ENCODE data around the gene COPS3. TPM values are rescaled to one million over a fixed set of nuclear protein-coding genes. Genes with fewer than 3 reads are reported as not detected.

The COPS3 gene
- 10 to 100 TPM; 49.2 to 60.0 (median 57.9) TPM for total RNA-seq

DNA sequence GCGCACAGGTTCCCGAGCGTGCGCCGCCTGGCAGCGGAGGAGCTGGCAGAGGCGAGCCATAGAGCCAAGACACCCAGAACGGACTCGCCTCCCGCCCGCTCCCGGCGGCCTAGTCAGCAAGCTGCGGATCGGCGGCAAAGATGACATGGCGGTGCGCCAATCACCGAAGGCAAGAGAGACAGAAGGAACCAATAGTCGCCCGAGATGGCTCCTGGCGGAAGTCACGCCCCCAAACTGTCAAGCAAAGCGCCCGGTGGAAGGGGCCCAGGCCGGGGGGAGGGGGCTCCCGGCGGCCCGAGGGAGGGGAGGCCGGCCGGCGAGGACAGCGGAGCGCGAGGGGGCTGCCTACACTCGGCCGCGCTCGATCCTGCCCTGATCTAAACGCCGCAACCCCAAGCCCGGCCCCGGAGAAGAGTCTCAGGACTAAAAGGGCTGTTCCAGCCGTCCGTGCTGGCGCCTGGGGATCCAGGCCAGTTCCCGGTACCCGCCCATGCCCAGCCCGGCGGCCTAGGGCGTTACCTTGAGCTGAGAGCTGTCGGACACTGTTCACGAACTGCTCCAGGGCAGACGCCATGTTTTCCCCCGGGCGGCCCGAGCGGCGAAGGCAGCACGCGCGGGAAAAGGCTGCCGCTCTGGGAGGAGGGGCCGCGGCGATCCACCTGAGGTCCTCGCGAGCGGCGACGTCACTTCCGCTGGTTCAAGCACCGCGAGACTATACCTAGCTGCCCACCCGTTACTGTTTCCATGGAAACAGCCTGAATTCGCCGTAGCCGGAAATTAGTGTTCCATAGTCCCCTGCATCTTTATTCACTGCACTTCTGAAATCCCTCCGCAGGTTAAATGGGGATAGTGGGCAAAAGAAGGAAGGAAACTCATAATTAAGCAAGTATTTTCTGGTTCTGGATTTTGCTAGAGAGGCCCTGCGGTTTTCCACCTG is at the start of gene COPS3:
COPS3 (minus strand) TSS at position 634 of the 937 bp plus-strand sequence; CDS start at position 574, 60 bp downstream.
- TF ChIP-seq POLR2A (IDR thresholded peaks at IDR 0.05): peak in 1 of 2 donors; percentile 72
- TF ChIP-seq, protein P1, sequence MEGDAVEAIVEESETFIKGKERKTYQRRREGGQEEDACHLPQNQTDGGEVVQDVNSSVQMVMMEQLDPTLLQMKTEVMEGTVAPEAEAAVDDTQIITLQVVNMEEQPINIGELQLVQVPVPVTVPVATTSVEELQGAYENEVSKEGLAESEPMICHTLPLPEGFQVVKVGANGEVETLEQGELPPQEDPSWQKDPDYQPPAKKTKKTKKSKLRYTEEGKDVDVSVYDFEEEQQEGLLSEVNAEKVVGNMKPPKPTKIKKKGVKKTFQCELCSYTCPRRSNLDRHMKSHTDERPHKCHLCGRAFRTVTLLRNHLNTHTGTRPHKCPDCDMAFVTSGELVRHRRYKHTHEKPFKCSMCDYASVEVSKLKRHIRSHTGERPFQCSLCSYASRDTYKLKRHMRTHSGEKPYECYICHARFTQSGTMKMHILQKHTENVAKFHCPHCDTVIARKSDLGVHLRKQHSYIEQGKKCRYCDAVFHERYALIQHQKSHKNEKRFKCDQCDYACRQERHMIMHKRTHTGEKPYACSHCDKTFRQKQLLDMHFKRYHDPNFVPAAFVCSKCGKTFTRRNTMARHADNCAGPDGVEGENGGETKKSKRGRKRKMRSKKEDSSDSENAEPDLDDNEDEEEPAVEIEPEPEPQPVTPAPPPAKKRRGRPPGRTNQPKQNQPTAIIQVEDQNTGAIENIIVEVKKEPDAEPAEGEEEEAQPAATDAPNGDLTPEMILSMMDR (IDR thresholded peaks at IDR 0.05): no peak
- Histone ChIP-seq H3K4me3 (replicated peaks in 1 of 3) (peak within 1 kb of the TSS; percentile 34 to 91 (median 79)), H3K9me3 (no peaks in the 10 kb centered on the region), H3K27ac (peak within 1 kb of the TSS; percentile 80 to 97 (median 89)), H3K36me3 (no peaks in the 10 kb centered on the region), H3K27me3 (no peaks in the 10 kb centered on the region), H3K4me1 (peaks cover 16% of the 10 kb centered on the region in 2 donors)
- WGBS, 2 donors: 0 to 3% methylated on average over 18 to 32 of the region's 80 CpGs
- intact Hi-C loops (cut with DNase I): no loop called here
- peak; percentile 99 for DNase-seq

DNA sequence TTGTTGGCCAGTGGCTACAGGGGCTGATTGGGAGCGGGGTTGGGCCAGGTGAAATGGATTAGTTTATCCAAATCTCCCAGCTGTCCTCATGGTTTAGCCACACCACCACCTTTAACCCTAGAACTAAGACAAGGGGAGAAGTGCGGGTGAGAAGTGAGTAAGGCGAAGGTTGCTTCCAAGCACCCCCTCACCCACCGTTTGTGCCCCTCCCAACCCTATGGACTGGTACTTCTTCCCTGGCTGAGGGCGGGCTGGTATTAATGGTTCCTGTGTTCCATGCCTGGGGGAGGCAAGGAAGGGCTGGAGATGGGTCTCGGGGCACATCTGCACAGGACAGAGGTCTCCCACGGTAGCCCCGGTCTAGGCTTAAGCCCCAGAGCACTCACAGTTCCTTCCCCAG is 47.2 kb upstream of the COPS3 start:
- Histone ChIP-seq H3K36me3 (no peaks in the 10 kb centered on the region), H3K9me3 (no peaks in the 10 kb centered on the region), H3K4me1 (no peaks in the 10 kb centered on the region), H3K27me3 (no peaks in the 10 kb centered on the region), H3K27ac (no peak overlapping the region), H3K4me3 (replicated peaks in 1 of 3) (no peak overlapping the region)
- intact Hi-C loops (cut with DNase I): no loop called here
- no peak for TF ChIP-seq POLR2A (IDR thresholded peaks at IDR 0.05)
- TF ChIP-seq, protein P1 (IDR thresholded peaks at IDR 0.05): no peak
- DNase-seq: no peak
- 84 to 86% methylated on average over 8 of the region's 8 CpGs for WGBS, 2 donors

DNA sequence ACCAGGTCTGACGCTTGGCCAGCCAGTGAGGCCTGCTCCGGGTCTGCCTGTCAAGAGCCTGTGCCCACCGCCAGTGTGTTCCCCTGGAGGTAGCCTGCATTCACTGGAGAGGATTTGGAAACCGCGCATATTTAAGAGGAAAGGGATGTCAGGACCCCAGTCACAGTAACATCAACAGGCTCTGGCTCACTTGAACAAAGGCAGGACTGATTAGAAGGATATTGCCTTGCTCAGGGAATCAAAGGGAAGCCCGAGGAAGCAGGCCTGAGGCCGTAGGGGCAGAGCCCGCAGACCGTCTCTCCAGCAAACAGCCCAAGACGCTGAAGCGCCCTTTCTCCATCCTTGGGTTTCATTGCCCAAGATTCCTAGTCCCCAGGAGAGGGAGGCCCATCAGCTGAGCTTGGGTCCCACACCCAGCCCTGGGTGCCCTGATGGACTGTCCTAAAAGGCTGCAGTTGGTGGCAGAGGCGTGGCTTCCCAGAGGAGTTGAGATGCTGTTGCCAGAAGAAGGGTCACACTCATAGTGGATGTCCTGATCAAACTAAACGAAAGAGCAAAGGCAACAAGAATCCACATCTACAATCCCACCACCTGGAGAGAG is 45.3 kb upstream of the COPS3 start:
- no peaks in the 10 kb centered on the region for H3K4me1 ChIP-seq
- DNase-seq: no peak
- H3K27ac ChIP-seq: no peak overlapping the region
- H3K4me3 ChIP-seq (replicated peaks in 1 of 3): no peak overlapping the region
- no peak for TF ChIP-seq POLR2A (IDR thresholded peaks at IDR 0.05)
- TF ChIP-seq, protein P1 (IDR thresholded peaks at IDR 0.05): no peak
- no peaks in the 10 kb centered on the region for H3K36me3 ChIP-seq
- no peaks in the 10 kb centered on the region for H3K27me3 ChIP-seq
- 87 to 94% methylated on average over 13 of the region's 13 CpGs for WGBS, 2 donors
- intact Hi-C loops (cut with DNase I): no loop called here
- no peaks in the 10 kb centered on the region for H3K9me3 ChIP-seq

DNA sequence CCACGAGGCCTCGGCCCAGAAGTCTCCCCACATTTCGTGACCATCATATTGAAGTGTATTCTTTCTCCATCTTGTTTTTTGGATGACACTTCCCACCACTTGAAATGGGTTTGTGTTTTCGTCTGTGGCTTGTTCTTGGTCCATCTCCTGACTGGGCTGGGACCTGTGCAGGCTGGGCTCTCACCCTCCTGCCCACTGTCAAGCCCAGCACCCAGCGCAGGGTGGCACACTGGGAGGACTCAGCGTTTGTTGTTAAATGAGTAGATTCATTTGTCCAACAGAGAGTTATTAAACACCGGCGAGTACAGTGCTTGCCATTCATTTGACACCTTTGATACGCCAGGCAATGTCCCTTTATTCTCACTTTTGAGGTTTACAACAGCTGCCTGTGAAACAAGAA is 44.8 kb upstream of the COPS3 start:
- TF ChIP-seq, protein P1 (IDR thresholded peaks at IDR 0.05): no peak
- TF ChIP-seq POLR2A (IDR thresholded peaks at IDR 0.05): no peak
- no peak for DNase-seq
- Histone ChIP-seq H3K27me3 (no peaks in the 10 kb centered on the region), H3K27ac (no peak overlapping the region), H3K4me3 (replicated peaks in 1 of 3) (no peak overlapping the region), H3K4me1 (no peaks in the 10 kb centered on the region), H3K36me3 (no peaks in the 10 kb centered on the region), H3K9me3 (no peaks in the 10 kb centered on the region)
- intact Hi-C loops (cut with DNase I): no loop called here
- 87 to 89% methylated on average over 9 of the region's 9 CpGs for WGBS, 2 donors

DNA sequence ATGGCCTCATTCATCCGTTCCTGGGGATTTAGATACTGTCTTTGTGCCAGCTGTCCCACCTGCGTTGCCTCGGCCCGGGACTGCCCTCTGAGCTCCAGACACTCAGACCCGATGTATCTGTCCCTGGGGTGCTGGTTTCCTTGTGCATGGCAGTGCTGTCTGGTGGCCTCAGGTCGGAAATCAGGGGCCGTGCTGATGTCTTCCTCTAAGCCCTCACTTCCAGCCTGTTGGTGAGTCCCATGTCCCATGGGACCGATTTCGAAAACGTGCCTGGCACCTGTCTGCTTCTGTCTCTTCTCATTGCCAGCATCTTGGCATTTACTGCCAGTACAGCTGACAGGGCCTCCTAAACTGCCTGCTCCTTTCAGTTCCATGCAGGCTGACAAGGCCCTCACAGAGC is 44.2 kb upstream of the COPS3 start:
- no peak for DNase-seq
- no peak overlapping the region for H3K27ac ChIP-seq
- no peaks in the 10 kb centered on the region for H3K27me3 ChIP-seq
- H3K4me3 ChIP-seq (replicated peaks in 1 of 3): no peak overlapping the region
- no peaks in the 10 kb centered on the region for H3K9me3 ChIP-seq
- no peaks in the 10 kb centered on the region for H3K4me1 ChIP-seq
- H3K36me3 ChIP-seq: no peaks in the 10 kb centered on the region
- 92 to 96% methylated on average over 9 to 10 of the region's 10 CpGs for WGBS, 2 donors
- intact Hi-C loops (cut with DNase I): no loop called here
- TF ChIP-seq, protein P1 (IDR thresholded peaks at IDR 0.05): no peak
- TF ChIP-seq POLR2A (IDR thresholded peaks at IDR 0.05): no peak
